ENCODE results near the gene TRIP12.
A peak's percentile ranks its signal among the peaks of the same experiment; 100 is the strongest.

TRIP12 gene

GRCh38 chr2:229921101-229921891 is 513 bp downstream of the TRIP12 start:
- Histone ChIP-seq H3F3A (ENCODE audit: insufficient read depth) (peaks cover 19% of the 10 kb centered on the region; the same call in 1 of the 2 replicates), H3K9ac (ENCODE audit: low read length) (peak overlapping the region; percentile 78), H4K20me1 (ENCODE audit: low read depth, low read length) (no peaks in the 10 kb centered on the region), H3K4me2 (ENCODE audit: low read depth, low read length, poor library complexity, severe bottlenecking) (peak overlapping the region; percentile 56), H3K27ac (ENCODE audit: low read depth, low read length) (peak overlapping the region; percentile 91), H3K36me3 (ENCODE audit: low read length) (peaks cover 3% of the 10 kb centered on the region; the same call in 1 of the 2 replicates), H3K4me3 (ENCODE audit: insufficient read depth, low read length, poor library complexity, severe bottlenecking) (peak overlapping the region; percentile 58), H3K79me2 (ENCODE audit: insufficient read depth, low read length) (peaks cover 50% of the 10 kb centered on the region), H3K9me3 (ENCODE audit: insufficient read depth, low read length) (no peaks in the 10 kb centered on the region), H2AFZ (ENCODE audit: low read depth, low read length, severe bottlenecking) (peak overlapping the region; percentile 18), H3K9me2 (replicated peaks; ENCODE audit: insufficient read depth, low read length) (no peaks in the 10 kb centered on the region), H3K27me3 (ENCODE audit: low read length) (no peaks in the 10 kb centered on the region)
- no peak for TF ChIP-seq EZH2phosphoT487 (conservative IDR thresholded peaks at IDR 0.05; ENCODE audit: low read length)
- TF ChIP-seq, protein P1, sequence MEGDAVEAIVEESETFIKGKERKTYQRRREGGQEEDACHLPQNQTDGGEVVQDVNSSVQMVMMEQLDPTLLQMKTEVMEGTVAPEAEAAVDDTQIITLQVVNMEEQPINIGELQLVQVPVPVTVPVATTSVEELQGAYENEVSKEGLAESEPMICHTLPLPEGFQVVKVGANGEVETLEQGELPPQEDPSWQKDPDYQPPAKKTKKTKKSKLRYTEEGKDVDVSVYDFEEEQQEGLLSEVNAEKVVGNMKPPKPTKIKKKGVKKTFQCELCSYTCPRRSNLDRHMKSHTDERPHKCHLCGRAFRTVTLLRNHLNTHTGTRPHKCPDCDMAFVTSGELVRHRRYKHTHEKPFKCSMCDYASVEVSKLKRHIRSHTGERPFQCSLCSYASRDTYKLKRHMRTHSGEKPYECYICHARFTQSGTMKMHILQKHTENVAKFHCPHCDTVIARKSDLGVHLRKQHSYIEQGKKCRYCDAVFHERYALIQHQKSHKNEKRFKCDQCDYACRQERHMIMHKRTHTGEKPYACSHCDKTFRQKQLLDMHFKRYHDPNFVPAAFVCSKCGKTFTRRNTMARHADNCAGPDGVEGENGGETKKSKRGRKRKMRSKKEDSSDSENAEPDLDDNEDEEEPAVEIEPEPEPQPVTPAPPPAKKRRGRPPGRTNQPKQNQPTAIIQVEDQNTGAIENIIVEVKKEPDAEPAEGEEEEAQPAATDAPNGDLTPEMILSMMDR (IDR thresholded peaks at IDR 0.05; ENCODE audit: insufficient read depth, low read length, poor library complexity, severe bottlenecking) = no peak

GRCh38 chr2:229920011-229920641 is 1.7 kb downstream of the TRIP12 start:
- Histone ChIP-seq H3K9ac (ENCODE audit: low read length) (peak overlapping the region; percentile 78), H3K9me3 (ENCODE audit: insufficient read depth, low read length) (no peaks in the 10 kb centered on the region), H3K9me2 (replicated peaks; ENCODE audit: insufficient read depth, low read length) (no peaks in the 10 kb centered on the region), H3K27ac (ENCODE audit: low read depth, low read length) (peak overlapping the region; percentile 91; the same call in 1 of the 2 replicates), H3K27me3 (ENCODE audit: low read length) (no peaks in the 10 kb centered on the region), H3K79me2 (ENCODE audit: insufficient read depth, low read length) (peaks cover 62% of the 10 kb centered on the region), H2AFZ (ENCODE audit: low read depth, low read length, severe bottlenecking) (no peak overlapping the region), H3K36me3 (ENCODE audit: low read length) (peaks cover 3% of the 10 kb centered on the region; the same call in 1 of the 2 replicates), H3K4me3 (ENCODE audit: insufficient read depth, low read length, poor library complexity, severe bottlenecking) (peak overlapping the region; percentile 58), H3K4me2 (ENCODE audit: low read depth, low read length, poor library complexity, severe bottlenecking) (peak overlapping the region; percentile 56), H4K20me1 (ENCODE audit: low read depth, low read length) (no peaks in the 10 kb centered on the region), H3F3A (ENCODE audit: insufficient read depth) (peaks cover 19% of the 10 kb centered on the region; the same call in 1 of the 2 replicates)
- TF ChIP-seq, protein P1 (IDR thresholded peaks at IDR 0.05; ENCODE audit: insufficient read depth, low read length, poor library complexity, severe bottlenecking) = no peak
- no peak for TF ChIP-seq EZH2phosphoT487 (conservative IDR thresholded peaks at IDR 0.05; ENCODE audit: low read length)

DNA sequence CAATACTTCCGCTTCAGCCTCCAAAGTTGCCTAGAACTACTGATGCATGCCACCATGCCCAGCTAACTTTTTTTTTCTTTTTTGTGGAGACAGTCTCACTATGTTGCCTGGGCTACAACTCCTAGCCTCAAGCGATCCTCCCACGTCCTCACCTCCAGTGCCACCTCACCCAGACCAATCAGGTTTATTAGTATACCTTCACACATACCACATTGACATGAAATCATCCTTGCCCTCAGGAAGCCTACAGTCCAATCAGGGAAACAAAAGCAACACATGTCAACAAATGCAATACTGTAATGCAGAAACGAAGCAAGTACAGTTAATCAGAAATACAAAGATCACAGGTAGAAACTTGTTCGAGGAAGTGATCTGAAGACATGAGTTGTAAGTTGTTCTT is 4.0 kb downstream of the TRIP12 start:
- no peak overlapping the region for H3K9ac ChIP-seq (ENCODE audit: low read length)
- no peak overlapping the region for H2AFZ ChIP-seq (ENCODE audit: low read depth, low read length, severe bottlenecking)
- TF ChIP-seq EZH2phosphoT487 (conservative IDR thresholded peaks at IDR 0.05; ENCODE audit: low read length) = no peak
- TF ChIP-seq, protein P1 (IDR thresholded peaks at IDR 0.05; ENCODE audit: insufficient read depth, low read length, poor library complexity, severe bottlenecking) = no peak
- H3K9me3 ChIP-seq (ENCODE audit: insufficient read depth, low read length) = no peaks in the 10 kb centered on the region
- H3K27me3 ChIP-seq (ENCODE audit: low read length) = no peaks in the 10 kb centered on the region
- peaks cover 85% of the 10 kb centered on the region for H3K79me2 ChIP-seq (ENCODE audit: insufficient read depth, low read length)
- no peaks in the 10 kb centered on the region for H3K9me2 ChIP-seq (replicated peaks; ENCODE audit: insufficient read depth, low read length)
- H4K20me1 ChIP-seq (ENCODE audit: low read depth, low read length) = peaks cover 8% of the 10 kb centered on the region; the same call in 1 of the 2 replicates
- peaks cover 3% of the 10 kb centered on the region; the same call in 1 of the 2 replicates for H3K36me3 ChIP-seq (ENCODE audit: low read length)
- H3K4me3 ChIP-seq (ENCODE audit: insufficient read depth, low read length, poor library complexity, severe bottlenecking) = no peak overlapping the region
- H3F3A ChIP-seq (ENCODE audit: insufficient read depth) = peaks cover 19% of the 10 kb centered on the region; the same call in 1 of the 2 replicates
- H3K4me2 ChIP-seq (ENCODE audit: low read depth, low read length, poor library complexity, severe bottlenecking) = no peak overlapping the region
- no peak overlapping the region for H3K27ac ChIP-seq (ENCODE audit: low read depth, low read length)
